Measurements from ENCODE around the gene TRAPPC3. TPM values are rescaled to one million over a fixed set of nuclear protein-coding genes. Genes with fewer than 3 reads are reported as not detected.
A peak's percentile ranks its signal among the peaks of the same experiment; 100 is the strongest.

TRAPPC3 gene
- total and polyA plus RNA-seq, 9 of the 15 experiments (the other 6 are each of a cell fraction or from before 2014, with no cell fraction given) = 20.6 to 141 (median 112) TPM

GRCh38 chr1:36156329-36157114 lies 7.2 kb upstream of the TRAPPC3 start (continued):
- TF ChIP-seq ZBTB17 (CRISPR knock-in tag; IDR thresholded peaks at IDR 0.05) = 0 out of 2 replicates have a peak, but pooled peaks have one; percentile 25
- TF ChIP-seq VEZF1 (CRISPR knock-in tag; IDR thresholded peaks at IDR 0.05) = peak; percentile 93
- peak; percentile 31; the same call in 1 of the 2 replicates for TF ChIP-seq NR4A1 (CRISPR knock-in tag; IDR thresholded peaks at IDR 0.05)
- TF ChIP-seq NR4A1 (tag; IDR thresholded peaks at IDR 0.05) = no peak
- TF ChIP-seq CXXC5 (CRISPR knock-in tag; IDR thresholded peaks at IDR 0.05) = peak; percentile 74
- TF ChIP-seq THRAP3 (IDR thresholded peaks at IDR 0.05; ENCODE audit: borderline replicate concordance) = no peak
- no peak for TF ChIP-seq FOSL1 (tag; conservative IDR thresholded peaks at IDR 0.05)
- 0 out of 2 replicates have a peak, but pooled peaks have one; percentile 4 for TF ChIP-seq BHLHE40 (IDR thresholded peaks at IDR 0.05; ENCODE audit: low read length)
- peak; percentile 73; the same call in 1 of the 2 replicates for TF ChIP-seq NKRF (IDR thresholded peaks at IDR 0.05; ENCODE audit: borderline replicate concordance)
- TF ChIP-seq ZBTB2 (IDR thresholded peaks at IDR 0.05) = peak; percentile 52; the same call in 1 of the 2 replicates
- peak; percentile 35; the same call in 1 of the 2 replicates for TF ChIP-seq CTBP1 (IDR thresholded peaks at IDR 0.05; ENCODE audit: borderline replicate concordance)
- 0 out of 2 replicates have a peak, but pooled peaks have one; percentile 13 for TF ChIP-seq NCOA1 (IDR thresholded peaks at IDR 0.05; ENCODE audit: low read depth)
- TF ChIP-seq NBN (IDR thresholded peaks at IDR 0.05; ENCODE audit: low read depth) = 0 out of 2 replicates have a peak, but pooled peaks have one; percentile 55
- peak; percentile 84; the same call in 1 of the 2 replicates for TF ChIP-seq HDAC2 (IDR thresholded peaks at IDR 0.05)
- TF ChIP-seq NR3C1 (CRISPR knock-in tag; IDR thresholded peaks at IDR 0.05) = no peak
- peak; percentile 65; the same call in 1 of the 2 replicates for TF ChIP-seq ZBED1 (IDR thresholded peaks at IDR 0.05)
- no peak for TF ChIP-seq HNRNPL (IDR thresholded peaks at IDR 0.05; ENCODE audit: low read depth, low read length)
- TF ChIP-seq PRDM10 (IDR thresholded peaks at IDR 0.05; ENCODE audit: partially characterized antibody) = peak; percentile 65

Data from K562 (cell line).